CD4-positive, alpha-beta T cell (primary cell): ENCODE results near the gene FNDC3A. TPM values are rescaled to one million over a fixed set of nuclear protein-coding genes. Genes with fewer than 3 reads are reported as not detected.

Experiments used
- ATAC-seq: fragments of 200-7000 bp; cut with Tn5 transposase; one replicate; pipeline ENCODE4 v1.10.0; 2022; ENCODE audit warnings: mild to moderate bottlenecking; ENCODE audit not compliant: poor library complexity
- CTCF ChIA-PET: fragments of 350-600 bp; sonication (Branson Sonifier 250); formaldehyde crosslinking; loops from one replicate; lab custom pipeline; 2021; ENCODE audit warnings: antibody characterized with exemption, inconsistent platforms; lab: Charles Lee
- POLR2A ChIA-PET: fragments of 350-600 bp; sonication (Branson Sonifier 250); formaldehyde crosslinking; loops from one replicate; lab custom pipeline; 2021; ENCODE audit warnings: antibody characterized with exemption, inconsistent platforms; lab: Charles Lee
- DNase-seq, 14 experiments: peaks; one replicate each; pipeline ENCODE4 v3.0.0-alpha.2; 2013 to 2020; ENCODE audit warnings: mixed read lengths in 2 of 14
- H3K27ac ChIP-seq, 2 donors: one replicate each; pipeline versions ENCODE4 v1.5.1 to v1.7.0; 2013; ENCODE audit warnings: low read length in 2 of 2, low read depth in 1 of 2, mild to moderate bottlenecking in 1 of 2
- H3K27me3 ChIP-seq, 2 experiments: 1 replicate in 1 of 2; 2 replicates in 1 of 2; pipeline versions ENCODE4 v1.6.1 to v1.7.0; 2013; ENCODE audit warnings: low read length in 2 of 2, control low read depth in 1 of 2, mild to moderate bottlenecking in 1 of 2, moderate library complexity in 1 of 2; ENCODE audit not compliant: insufficient read depth in 2 of 2, control insufficient read depth in 1 of 2
- H3K36me3 ChIP-seq: one replicate; pipeline ENCODE4 v1.6.1; 2013; ENCODE audit warnings: low read length, control low read depth; ENCODE audit not compliant: insufficient read depth
- H3K4me1 ChIP-seq: one replicate; pipeline ENCODE4 v1.6.1; 2013; ENCODE audit warnings: low read length, control low read depth; ENCODE audit not compliant: insufficient read depth
- H3K4me3 ChIP-seq: one replicate; pipeline ENCODE4 v1.5.1; 2013; ENCODE audit warnings: mild to moderate bottlenecking, low read length, moderate library complexity
- H3K9me3 ChIP-seq, 2 experiments: 1 replicate in 1 of 2; 2 replicates in 1 of 2; pipeline versions ENCODE4 v1.6.1 to v1.7.0; 2013; ENCODE audit warnings: low read length in 2 of 2, mild to moderate bottlenecking in 2 of 2, control low read depth in 1 of 2, moderate library complexity in 1 of 2; ENCODE audit not compliant: control insufficient read depth in 1 of 2, insufficient read depth in 1 of 2
- H3K27ac Mint-ChIP-seq: one replicate; pipeline ENCODE4 v1.8.0; 2020; ENCODE audit warnings: mixed read lengths
- H3K27me3 Mint-ChIP-seq: one replicate; pipeline ENCODE4 v1.8.0; 2021; ENCODE audit warnings: mixed read lengths
- H3K36me3 Mint-ChIP-seq: one replicate; pipeline ENCODE4 v1.8.0; 2021; ENCODE audit warnings: low read depth, mixed read lengths
- H3K4me1 Mint-ChIP-seq: one replicate; pipeline ENCODE4 v1.8.0; 2021; ENCODE audit warnings: low read depth, mixed read lengths
- H3K4me3 Mint-ChIP-seq: one replicate; pipeline ENCODE4 v1.8.0; 2020; ENCODE audit warnings: mild to moderate bottlenecking, mixed read lengths
- H3K9me3 Mint-ChIP-seq: one replicate; pipeline ENCODE4 v1.8.0; 2020; ENCODE audit warnings: mixed read lengths
- CTCF ChIP-seq: fragments of 200-600 bp; IDR thresholded peaks from one replicate; pipeline ENCODE4 v1.8.0; 2022; ENCODE audit warnings: antibody characterized with exemption, mild to moderate bottlenecking
- intact Hi-C, 2 experiments: fragments of 100-400 bp; cut with DNase I in 1 of 2; cut with micrococcal nuclease in 1 of 2; formaldehyde crosslinking; loops; one replicate each; pipeline versions ENCODE4 v1.15.1 to v1.9.0; 2023 to 2025; cut with DNase I, micrococcal nuclease
- total RNA-seq, 174 experiments: library from RNA in 2 of 174; stranded (reverse) in 2 of 174; gene quantifications; one replicate each; pipeline ENCODE4 v1.2.3 and lab custom pipeline; 2021 to 2026

The FNDC3A gene
- total RNA-seq, 2 experiments from 2014 or later = 27.7 to 28.6 TPM

DNA sequence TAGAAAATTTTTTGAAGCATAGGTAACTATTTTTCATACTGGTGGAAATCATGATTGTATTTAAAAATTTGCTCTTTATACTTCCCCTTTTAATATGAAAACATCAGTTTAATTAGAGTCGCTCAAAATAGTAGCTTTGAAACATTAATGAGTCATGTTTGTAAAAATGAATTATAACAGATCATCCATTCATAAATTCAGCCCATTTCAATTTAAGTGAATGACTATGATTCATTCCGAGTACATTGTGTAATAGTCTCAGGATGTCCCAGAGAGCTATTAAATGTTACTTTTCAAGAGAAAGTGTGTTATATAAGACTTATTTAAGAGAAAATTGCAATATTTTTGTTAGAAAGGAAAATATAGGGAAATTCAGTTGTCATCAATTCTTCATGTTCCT, 111.0 kb downstream of the FNDC3A start:
- peaks cover 19% of the 10 kb centered on the region for H3K4me1 Mint-ChIP-seq
- H3K4me3 Mint-ChIP-seq = no peak overlapping the region
- Histone ChIP-seq H3K27me3 (no peaks in the 10 kb centered on the region), H3K9me3 (no peaks in the 10 kb centered on the region), H3K27ac (no peak overlapping the region), H3K4me1 (no peaks in the 10 kb centered on the region), H3K4me3 (no peak overlapping the region), H3K36me3 (peaks cover 7% of the 10 kb centered on the region)
- intact Hi-C loops = no loop called here
- no peak for TF ChIP-seq CTCF
- H3K27me3 Mint-ChIP-seq = no peaks in the 10 kb centered on the region
- no peaks in the 10 kb centered on the region for H3K9me3 Mint-ChIP-seq
- no peak overlapping the region for H3K27ac Mint-ChIP-seq
- H3K36me3 Mint-ChIP-seq = peaks cover 23% of the 10 kb centered on the region
- POLR2A ChIA-PET = no interaction called here
- no peak for ATAC-seq
- no peak for DNase-seq
- CTCF ChIA-PET = no interaction called here

DNA sequence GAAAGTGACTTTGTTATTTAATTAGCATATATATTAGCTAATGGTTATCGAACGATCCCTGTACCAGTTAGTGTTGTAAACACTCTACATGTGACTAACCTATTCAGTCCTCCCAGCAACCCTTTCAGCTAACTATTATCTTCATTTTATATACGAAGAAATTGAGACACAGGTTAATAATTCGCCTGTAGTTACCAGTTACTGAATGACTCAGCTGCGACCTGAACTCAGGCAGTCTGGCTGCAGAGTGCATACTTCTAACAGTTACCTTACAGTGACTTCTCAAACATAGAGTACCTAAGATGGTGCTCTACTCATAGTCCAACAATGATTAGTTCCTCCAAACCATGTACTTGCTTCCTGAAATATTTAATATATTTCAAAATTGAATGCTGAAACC, 117.7 kb downstream of the FNDC3A start:
- POLR2A ChIA-PET = no interaction called here
- Histone ChIP-seq H3K9me3 (no peaks in the 10 kb centered on the region), H3K4me1 (no peaks in the 10 kb centered on the region), H3K27me3 (no peaks in the 10 kb centered on the region), H3K4me3 (no peak overlapping the region), H3K36me3 (no peaks in the 10 kb centered on the region), H3K27ac (no peak overlapping the region)
- H3K27me3 Mint-ChIP-seq = no peaks in the 10 kb centered on the region
- no peak for TF ChIP-seq CTCF
- intact Hi-C loops = loop anchor here in 1 of 2 experiments (10.0 kb wide), 1 partner anchor 191 kb away; no protein-coding TSS in a partner anchor
- peaks cover 34% of the 10 kb centered on the region for H3K4me1 Mint-ChIP-seq
- H3K4me3 Mint-ChIP-seq = no peak overlapping the region
- no peak overlapping the region for H3K27ac Mint-ChIP-seq
- ATAC-seq (no peak), DNase-seq (no peak)
- CTCF ChIA-PET = no interaction called here
- H3K36me3 Mint-ChIP-seq = peaks cover 24% of the 10 kb centered on the region
- H3K9me3 Mint-ChIP-seq = no peaks in the 10 kb centered on the region

- Mint-ChIP-seq H3K27ac (no peak overlapping the region), H3K4me3 (no peak overlapping the region), H3K36me3 (peaks cover 5% of the 10 kb centered on the region), H3K4me1 (peaks cover 38% of the 10 kb centered on the region), H3K27me3 (no peaks in the 10 kb centered on the region), H3K9me3 (no peaks in the 10 kb centered on the region)
- CTCF ChIA-PET = interaction anchor here (0.7 kb wide), 1 partner anchor 279 kb away, joined by 3 read pairs; no protein-coding TSS in a partner anchor
- H3K9me3 ChIP-seq = no peaks in the 10 kb centered on the region
- no peak overlapping the region for H3K4me3 ChIP-seq
- H3K27ac ChIP-seq = no peak overlapping the region
- DNase-seq (no peak), ATAC-seq (no peak)
- no peak for TF ChIP-seq CTCF
- POLR2A ChIA-PET = no interaction called here
- no peaks in the 10 kb centered on the region for H3K4me1 ChIP-seq
- no peaks in the 10 kb centered on the region for H3K36me3 ChIP-seq
- intact Hi-C loops = loop anchor here in 1 of 2 experiments (10.0 kb wide), 1 partner anchor 187 kb away; no protein-coding TSS in a partner anchor
- no peaks in the 10 kb centered on the region for H3K27me3 ChIP-seq
Measured at GRCh38 chr13:49097374-49097773, 121.7 kb downstream of the FNDC3A start.
